GM19395 (cell line): ENCODE measurements around the gene IRAK3.
"Not testable (repeated sequence)": the region's sequence is repeated elsewhere in the genome, so short reads cannot be mapped to it uniquely, and the experiment has no call there.

Experiments used
- ATAC-seq: cut with Tn5 transposase; IDR thresholded peaks from one replicate; pipeline ENCODE4 v1.9.1; 2021; ENCODE audit warnings: mild to moderate bottlenecking, moderate library complexity; ENCODE audit not compliant: unreplicated experiment

IRAK3 gene

GRCh38 chr12:66170606-66171005 lies 18.4 kb upstream of the IRAK3 start:
- ATAC-seq, result no peak

GRCh38 chr12:66174391-66175325 lies 14.4 kb upstream of the IRAK3 start:
- ATAC-seq, result not testable (repeated sequence)

- ATAC-seq, result no peak
Measured at GRCh38 chr12:66176105-66176900, 12.7 kb upstream of the IRAK3 start.

GRCh38 chr12:66182956-66183355 lies 6.1 kb upstream of the IRAK3 start:
- ATAC-seq, result no peak

GRCh38 chr12:66184822-66185221 lies 4.2 kb upstream of the IRAK3 start:
- ATAC-seq, result not testable (repeated sequence)

GRCh38 chr12:66187036-66187435 lies 2.0 kb upstream of the IRAK3 start:
- ATAC-seq, result no peak

- no peak for ATAC-seq
Measured at GRCh38 chr12:66187821-66188220, 1.2 kb upstream of the IRAK3 start.

GRCh38 chr12:66189486-66189843 lies 451 bp downstream of the IRAK3 start:
- ATAC-seq, result peak; percentile 25

GRCh38 chr12:66189889-66190288 lies 875 bp downstream of the IRAK3 start:
- no peak for ATAC-seq

- ATAC-seq, result peak; percentile 40
Measured at GRCh38 chr12:66190519-66191370, 1.7 kb downstream of the IRAK3 start.

GRCh38 chr12:66191547-66192126 lies 2.6 kb downstream of the IRAK3 start:
- no peak for ATAC-seq

- no peak for ATAC-seq
Measured at GRCh38 chr12:66194122-66194521, 5.1 kb downstream of the IRAK3 start.

- ATAC-seq, result no peak
Measured at GRCh38 chr12:66195242-66195641, 6.2 kb downstream of the IRAK3 start.

GRCh38 chr12:66196806-66197205 lies 7.8 kb downstream of the IRAK3 start:
- ATAC-seq, result peak; percentile 92

- ATAC-seq, result no peak
Measured at GRCh38 chr12:66197495-66197921, 8.5 kb downstream of the IRAK3 start.

GRCh38 chr12:66199141-66199540 lies 10.1 kb downstream of the IRAK3 start:
- no peak for ATAC-seq

GRCh38 chr12:66199831-66200509 lies 11.0 kb downstream of the IRAK3 start:
- ATAC-seq, result no peak

- no peak for ATAC-seq
Measured at GRCh38 chr12:66203820-66204219, 14.8 kb downstream of the IRAK3 start.

GRCh38 chr12:66206141-66206540 lies 17.1 kb downstream of the IRAK3 start:
- no peak for ATAC-seq

- ATAC-seq, result no peak
Measured at GRCh38 chr12:66210840-66211239, 21.8 kb downstream of the IRAK3 start.
